Measurements from ENCODE around the gene CCDC200.

DNA sequence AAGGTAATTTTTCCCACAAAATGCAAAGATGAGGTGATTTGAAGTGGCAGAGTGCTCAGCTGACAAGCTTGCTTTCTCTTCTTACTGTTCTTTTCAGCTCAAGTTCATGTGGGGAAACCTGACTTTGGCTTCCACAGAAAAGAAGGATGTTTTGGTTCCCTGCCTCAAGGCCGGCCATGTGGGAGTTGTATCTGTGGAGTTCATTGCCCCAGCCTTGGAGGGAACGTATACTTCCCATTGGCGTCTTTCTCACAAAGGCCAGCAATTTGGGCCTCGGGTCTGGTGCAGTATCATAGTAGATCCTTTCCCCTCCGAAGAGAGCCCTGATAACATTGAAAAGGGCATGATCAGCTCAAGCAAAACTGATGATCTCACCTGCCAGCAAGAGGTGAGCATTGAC is 35.2 kb downstream of the CCDC200 start:
- TF ChIP-seq, protein P1, sequence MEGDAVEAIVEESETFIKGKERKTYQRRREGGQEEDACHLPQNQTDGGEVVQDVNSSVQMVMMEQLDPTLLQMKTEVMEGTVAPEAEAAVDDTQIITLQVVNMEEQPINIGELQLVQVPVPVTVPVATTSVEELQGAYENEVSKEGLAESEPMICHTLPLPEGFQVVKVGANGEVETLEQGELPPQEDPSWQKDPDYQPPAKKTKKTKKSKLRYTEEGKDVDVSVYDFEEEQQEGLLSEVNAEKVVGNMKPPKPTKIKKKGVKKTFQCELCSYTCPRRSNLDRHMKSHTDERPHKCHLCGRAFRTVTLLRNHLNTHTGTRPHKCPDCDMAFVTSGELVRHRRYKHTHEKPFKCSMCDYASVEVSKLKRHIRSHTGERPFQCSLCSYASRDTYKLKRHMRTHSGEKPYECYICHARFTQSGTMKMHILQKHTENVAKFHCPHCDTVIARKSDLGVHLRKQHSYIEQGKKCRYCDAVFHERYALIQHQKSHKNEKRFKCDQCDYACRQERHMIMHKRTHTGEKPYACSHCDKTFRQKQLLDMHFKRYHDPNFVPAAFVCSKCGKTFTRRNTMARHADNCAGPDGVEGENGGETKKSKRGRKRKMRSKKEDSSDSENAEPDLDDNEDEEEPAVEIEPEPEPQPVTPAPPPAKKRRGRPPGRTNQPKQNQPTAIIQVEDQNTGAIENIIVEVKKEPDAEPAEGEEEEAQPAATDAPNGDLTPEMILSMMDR (conservative IDR thresholded peaks at IDR 0.05 in 1 of 2, IDR thresholded peaks at IDR 0.05 in 1 of 2; ENCODE audit: low read depth in 1 of 2, low read length in 2 of 2), result no peak
- TF ChIP-seq EZH2 (IDR thresholded peaks at IDR 0.05; ENCODE audit: low read length, missing control alignments), result no peak
